GM12891 (cell line): ENCODE results near the gene NPIPA7.
"Not testable (repeated sequence)": the region's sequence is repeated elsewhere in the genome, so short reads cannot be mapped to it uniquely, and the experiment has no call there.

Source experiments
- PAX5 ChIP-seq: IDR thresholded peaks from 2 replicates; pipeline ENCODE4 v1.6.1; 2011; ENCODE audit warnings: low read length, moderate library complexity, mild to moderate bottlenecking; ENCODE audit not compliant: insufficient read depth, severe bottlenecking
- POLR2A ChIP-seq: IDR thresholded peaks from 2 replicates; pipeline ENCODE4 v1.6.1; 2011; ENCODE audit warnings: low read depth, low read length, control low read depth
- POLR2AphosphoS5 ChIP-seq: IDR thresholded peaks from 2 replicates; pipeline ENCODE4 v1.6.1; 2011; ENCODE audit warnings: low read depth, low read length, control low read depth
- TAF1 ChIP-seq: IDR thresholded peaks from 2 replicates; pipeline ENCODE4 v1.6.1; 2011; ENCODE audit warnings: low read depth, low read length, control low read depth

GRCh38 chr16:16357556-16357955, 21.4 kb upstream of the NPIPA7 start:
- not testable (repeated sequence) for TF ChIP-seq POLR2A, TAF1, PAX5, POLR2AphosphoS5
